ENCODE results near the gene GRM7. TPM values are rescaled to one million over a fixed set of nuclear protein-coding genes. Genes with fewer than 3 reads are reported as not detected.

The GRM7 gene
- total RNA-seq, 4 donors from 2014 or later = 0.40 TPM; not detected in 3

- no peak overlapping the region for H3K27ac ChIP-seq
- no peak for DNase-seq
- no peaks in the 10 kb centered on the region for H3K4me1 ChIP-seq
- H3K36me3 ChIP-seq = no peaks in the 10 kb centered on the region
- no peaks in the 10 kb centered on the region for H3K27me3 ChIP-seq
- H3K4me3 ChIP-seq = no peak overlapping the region
- TF ChIP-seq POLR2A (IDR thresholded peaks at IDR 0.05) = no peak
- H3K9me3 ChIP-seq = peaks cover 0 to 2% (median 0%) of the 10 kb centered on the region in 4 donors
Measured at GRCh38 chr3:7254251-7254650, 393.3 kb downstream of the GRM7 start.

DNA sequence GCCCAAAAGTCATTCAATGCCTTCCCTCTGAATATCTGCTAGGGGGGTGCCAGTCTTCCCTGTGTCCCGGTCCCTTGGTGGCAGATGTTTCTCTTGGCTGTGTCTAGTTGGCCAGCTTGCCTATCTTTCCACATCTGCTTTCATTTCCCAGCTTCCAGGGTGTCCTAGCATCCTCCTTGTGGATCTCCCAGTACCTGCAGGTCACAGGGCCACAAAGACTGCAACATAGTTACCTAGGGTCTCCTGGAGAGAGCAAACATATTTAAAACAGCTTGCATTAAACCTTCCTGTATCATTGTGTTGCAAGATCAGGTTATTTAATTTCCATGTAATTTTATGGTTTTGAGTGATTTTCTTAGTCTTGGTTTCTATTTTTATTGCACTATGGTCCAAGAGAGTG is 400.1 kb downstream of the GRM7 start:
- H3K36me3 ChIP-seq = no peaks in the 10 kb centered on the region
- no peak for DNase-seq
- H3K27me3 ChIP-seq = no peaks in the 10 kb centered on the region
- no peaks in the 10 kb centered on the region for H3K4me1 ChIP-seq
- no peak for TF ChIP-seq POLR2A (IDR thresholded peaks at IDR 0.05)
- TF ChIP-seq, protein P1, sequence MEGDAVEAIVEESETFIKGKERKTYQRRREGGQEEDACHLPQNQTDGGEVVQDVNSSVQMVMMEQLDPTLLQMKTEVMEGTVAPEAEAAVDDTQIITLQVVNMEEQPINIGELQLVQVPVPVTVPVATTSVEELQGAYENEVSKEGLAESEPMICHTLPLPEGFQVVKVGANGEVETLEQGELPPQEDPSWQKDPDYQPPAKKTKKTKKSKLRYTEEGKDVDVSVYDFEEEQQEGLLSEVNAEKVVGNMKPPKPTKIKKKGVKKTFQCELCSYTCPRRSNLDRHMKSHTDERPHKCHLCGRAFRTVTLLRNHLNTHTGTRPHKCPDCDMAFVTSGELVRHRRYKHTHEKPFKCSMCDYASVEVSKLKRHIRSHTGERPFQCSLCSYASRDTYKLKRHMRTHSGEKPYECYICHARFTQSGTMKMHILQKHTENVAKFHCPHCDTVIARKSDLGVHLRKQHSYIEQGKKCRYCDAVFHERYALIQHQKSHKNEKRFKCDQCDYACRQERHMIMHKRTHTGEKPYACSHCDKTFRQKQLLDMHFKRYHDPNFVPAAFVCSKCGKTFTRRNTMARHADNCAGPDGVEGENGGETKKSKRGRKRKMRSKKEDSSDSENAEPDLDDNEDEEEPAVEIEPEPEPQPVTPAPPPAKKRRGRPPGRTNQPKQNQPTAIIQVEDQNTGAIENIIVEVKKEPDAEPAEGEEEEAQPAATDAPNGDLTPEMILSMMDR (IDR thresholded peaks at IDR 0.05) = no peak
- H3K4me3 ChIP-seq = no peak overlapping the region
- H3K27ac ChIP-seq = no peak overlapping the region
- H3K9me3 ChIP-seq = peaks cover 0 to 2% (median 0%) of the 10 kb centered on the region in 4 donors

DNA sequence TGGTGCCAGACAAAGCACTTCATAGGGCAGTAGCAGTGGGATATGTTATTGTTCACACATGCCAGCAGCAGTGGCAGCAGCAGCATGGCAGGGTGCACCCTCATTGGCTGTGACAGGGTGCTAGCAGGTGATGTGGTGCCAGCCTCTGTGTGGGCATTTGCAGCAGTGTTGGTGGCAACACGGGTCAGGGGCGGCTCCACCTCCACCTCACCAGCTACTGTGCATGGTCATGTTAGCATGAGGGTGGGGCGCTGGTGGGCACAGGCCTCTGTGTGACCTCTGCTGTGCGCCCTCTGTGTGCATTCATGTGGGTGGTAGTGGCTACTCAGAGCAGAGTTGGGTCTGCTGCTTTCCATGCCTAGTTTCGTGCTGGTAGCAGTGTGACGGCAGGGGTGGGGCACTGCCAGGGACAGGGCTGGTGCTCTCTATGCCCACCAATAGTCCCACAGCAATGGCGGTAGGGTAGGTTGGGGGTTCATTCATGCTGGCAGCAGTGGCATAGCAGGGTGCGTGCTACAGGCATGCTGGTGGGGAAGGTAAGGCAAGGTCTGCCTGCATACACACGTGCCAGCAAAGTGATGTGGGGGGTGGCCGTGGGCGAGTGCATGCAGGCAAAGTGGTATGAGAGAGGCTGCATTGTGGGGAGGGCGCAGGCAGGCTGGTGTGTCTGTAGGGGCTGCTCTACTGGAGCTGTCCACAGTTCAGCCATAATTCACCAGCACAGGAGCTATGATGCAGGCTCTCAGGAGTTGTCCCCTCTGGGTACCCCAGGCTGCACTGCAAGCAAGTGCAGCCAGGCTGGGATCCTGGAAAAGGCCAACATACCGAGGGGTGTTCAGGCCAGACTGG is 402.7 kb downstream of the GRM7 start:
- H3K4me3 ChIP-seq = no peak overlapping the region
- no peak overlapping the region for H3K27ac ChIP-seq
- no peaks in the 10 kb centered on the region for H3K4me1 ChIP-seq
- no peaks in the 10 kb centered on the region for H3K36me3 ChIP-seq
- no peak for DNase-seq
- TF ChIP-seq, protein P1 (IDR thresholded peaks at IDR 0.05) = no peak
- no peak for TF ChIP-seq POLR2A (IDR thresholded peaks at IDR 0.05)
- no peaks in the 10 kb centered on the region for H3K9me3 ChIP-seq
- H3K27me3 ChIP-seq = no peaks in the 10 kb centered on the region

- Histone ChIP-seq H3K27me3 (no peaks in the 10 kb centered on the region), H3K27ac (no peak overlapping the region), H3K9me3 (no peaks in the 10 kb centered on the region), H3K4me1 (no peaks in the 10 kb centered on the region), H3K4me3 (no peak overlapping the region), H3K36me3 (no peaks in the 10 kb centered on the region)
- DNase-seq = no peak
- TF ChIP-seq, protein P1 (IDR thresholded peaks at IDR 0.05) = no peak
Measured at GRCh38 chr3:7264196-7264526, 403.2 kb downstream of the GRM7 start.

- no peak for DNase-seq
- no peaks in the 10 kb centered on the region for H3K4me1 ChIP-seq
- no peak overlapping the region for H3K27ac ChIP-seq
- H3K9me3 ChIP-seq = no peaks in the 10 kb centered on the region
- no peak for TF ChIP-seq POLR2A (IDR thresholded peaks at IDR 0.05)
- TF ChIP-seq, protein P1 (IDR thresholded peaks at IDR 0.05) = no peak
- no peaks in the 10 kb centered on the region for H3K36me3 ChIP-seq
- H3K27me3 ChIP-seq = no peaks in the 10 kb centered on the region
- no peak overlapping the region for H3K4me3 ChIP-seq
Measured at GRCh38 chr3:7265736-7266135, 404.8 kb downstream of the GRM7 start.

- no peak overlapping the region for H3K4me3 ChIP-seq
- DNase-seq = no peak
- no peaks in the 10 kb centered on the region for H3K27me3 ChIP-seq
- H3K4me1 ChIP-seq = no peaks in the 10 kb centered on the region
- TF ChIP-seq POLR2A (IDR thresholded peaks at IDR 0.05) = no peak
- TF ChIP-seq, protein P1 (IDR thresholded peaks at IDR 0.05) = no peak
- H3K36me3 ChIP-seq = no peaks in the 10 kb centered on the region
- H3K9me3 ChIP-seq = no peaks in the 10 kb centered on the region
- no peak overlapping the region for H3K27ac ChIP-seq
Measured at GRCh38 chr3:7266551-7266950, 405.6 kb downstream of the GRM7 start.
